ENCODE data around the gene ITGB1BP1.

ITGB1BP1 gene

GRCh38 chr2:9360701-9361100, 62.6 kb downstream of the ITGB1BP1 start:
- H3K9me3 Mint-ChIP-seq (ENCODE audit: low read depth), result no peaks in the 10 kb centered on the region
- no peaks in the 10 kb centered on the region for H3K4me1 Mint-ChIP-seq (ENCODE audit: low read depth)
- H3K27me3 Mint-ChIP-seq, result peaks cover 5% of the 10 kb centered on the region
- H3K27ac Mint-ChIP-seq, result no peak overlapping the region
- H3K36me3 Mint-ChIP-seq, result no peaks in the 10 kb centered on the region
- no peak overlapping the region for H3K4me3 Mint-ChIP-seq

GRCh38 chr2:9360110-9360509, 63.2 kb downstream of the ITGB1BP1 start:
- Mint-ChIP-seq H3K4me3 (no peak overlapping the region), H3K9me3 (ENCODE audit: low read depth) (no peaks in the 10 kb centered on the region), H3K36me3 (no peaks in the 10 kb centered on the region), H3K4me1 (ENCODE audit: low read depth) (no peaks in the 10 kb centered on the region), H3K27me3 (peaks cover 5% of the 10 kb centered on the region), H3K27ac (no peak overlapping the region)

GRCh38 chr2:9359463-9359862, 63.9 kb downstream of the ITGB1BP1 start:
- Mint-ChIP-seq H3K27me3 (peaks cover 3% of the 10 kb centered on the region), H3K36me3 (no peaks in the 10 kb centered on the region), H3K4me3 (no peak overlapping the region), H3K4me1 (ENCODE audit: low read depth) (no peaks in the 10 kb centered on the region), H3K27ac (no peak overlapping the region), H3K9me3 (ENCODE audit: low read depth) (no peaks in the 10 kb centered on the region)

GRCh38 chr2:9358846-9359245, 64.5 kb downstream of the ITGB1BP1 start:
- Mint-ChIP-seq H3K9me3 (ENCODE audit: low read depth) (no peaks in the 10 kb centered on the region), H3K36me3 (no peaks in the 10 kb centered on the region), H3K4me3 (no peak overlapping the region)

GRCh38 chr2:9356261-9356660, 67.1 kb downstream of the ITGB1BP1 start:
- no peak overlapping the region for H3K27ac Mint-ChIP-seq
- no peak overlapping the region for H3K4me3 Mint-ChIP-seq
- peaks cover 3% of the 10 kb centered on the region for H3K27me3 Mint-ChIP-seq
- no peaks in the 10 kb centered on the region for H3K4me1 Mint-ChIP-seq (ENCODE audit: low read depth)
- no peaks in the 10 kb centered on the region for H3K36me3 Mint-ChIP-seq
- H3K9me3 Mint-ChIP-seq (ENCODE audit: low read depth), result no peaks in the 10 kb centered on the region

More at GRCh38 chr2:9358846-9359245, 64.5 kb downstream of the ITGB1BP1 start:
- Mint-ChIP-seq H3K4me1 (ENCODE audit: low read depth) (no peaks in the 10 kb centered on the region), H3K27ac (no peak overlapping the region), H3K27me3 (peaks cover 3% of the 10 kb centered on the region)

- no peaks in the 10 kb centered on the region for H3K9me3 Mint-ChIP-seq (ENCODE audit: low read depth)
- H3K4me1 Mint-ChIP-seq (ENCODE audit: low read depth), result no peaks in the 10 kb centered on the region
- H3K27me3 Mint-ChIP-seq, result peaks cover 3% of the 10 kb centered on the region
- H3K27ac Mint-ChIP-seq, result no peak overlapping the region
- H3K4me3 Mint-ChIP-seq, result no peak overlapping the region
- no peaks in the 10 kb centered on the region for H3K36me3 Mint-ChIP-seq
Observed at GRCh38 chr2:9355716-9356115, 67.6 kb downstream of the ITGB1BP1 start.

- no peaks in the 10 kb centered on the region for H3K4me1 Mint-ChIP-seq (ENCODE audit: low read depth)
- no peaks in the 10 kb centered on the region for H3K36me3 Mint-ChIP-seq
- H3K27ac Mint-ChIP-seq, result no peak overlapping the region
- no peak overlapping the region for H3K4me3 Mint-ChIP-seq
- peaks cover 3% of the 10 kb centered on the region for H3K27me3 Mint-ChIP-seq
- H3K9me3 Mint-ChIP-seq (ENCODE audit: low read depth), result no peaks in the 10 kb centered on the region
Observed at GRCh38 chr2:9355270-9355669, 68.1 kb downstream of the ITGB1BP1 start.

GRCh38 chr2:9354318-9354717, 69.0 kb downstream of the ITGB1BP1 start:
- no peak overlapping the region for H3K27ac Mint-ChIP-seq
- no peaks in the 10 kb centered on the region for H3K9me3 Mint-ChIP-seq (ENCODE audit: low read depth)
- no peak overlapping the region for H3K4me3 Mint-ChIP-seq
- no peaks in the 10 kb centered on the region for H3K4me1 Mint-ChIP-seq (ENCODE audit: low read depth)
- H3K27me3 Mint-ChIP-seq, result peaks cover 3% of the 10 kb centered on the region
- H3K36me3 Mint-ChIP-seq, result no peaks in the 10 kb centered on the region

Measured in activated naive CD8-positive, alpha-beta T cell (primary cell).